K562 (cell line): Measurements from ENCODE around the gene GRIA4. TPM values are rescaled to one million over a fixed set of nuclear protein-coding genes. Genes with fewer than 3 reads are reported as not detected.

Experiments used
- ATAC-seq: fragments of 200-7000 bp; cut with Tn5 transposase; 3 replicates; pipeline ENCODE4 v1.9.1; 2020; ENCODE audit warnings: moderate library complexity
- BruUV-seq: library from RNA; stranded (reverse); fragments of 400-500 nt; replicated peaks from 2 replicates; lab custom pipeline; 2021; lab: Mats Ljungman, UMichigan
- CTCF ChIA-PET: fragments of 300-600 bp; formaldehyde crosslinking; extraction: SDS; loops from one replicate; lab custom pipeline; 2021; ENCODE audit warnings: low intra/inter-chr PET ratio; lab: Yijun Ruan, JAX
- POLR2A ChIA-PET: fragments of 300-600, 350-650 bp; sonication (Branson Sonifier 250); formaldehyde crosslinking; extraction: SDS; loops from one replicate; lab custom pipeline; 2021; ENCODE audit warnings: antibody characterized with exemption, inconsistent platforms; lab: Yijun Ruan, JAX
- DNase-seq, 4 experiments: peaks; one replicate each; pipeline versions ENCODE4 v3.0.0 to v3.0.0-alpha.2; 2011 to 2018; ENCODE audit warnings: low spot score in 3 of 4, mixed read lengths in 3 of 4; ENCODE audit errors: extremely low read depth in 1 of 4
- FAIRE-seq: peaks from 2 replicates; lab custom pipeline; 2011; peaks lifted over from hg19 to GRCh38; lab: Jason Lieb, UNC
- H2AFZ ChIP-seq: 2 replicates; pipeline ENCODE4 v1.6.0; 2011; ENCODE audit warnings: low read depth, low read length, control low read depth, inconsistent platforms
- H3K27ac ChIP-seq: fragments of 200-600 bp; 3 replicates; pipeline ENCODE4 v1.8.0; 2011; ENCODE audit warnings: low read depth, mild to moderate bottlenecking, control low read depth, inconsistent platforms, low read length, moderate library complexity, mixed read lengths; ENCODE audit errors: extremely low read depth
- H3K27me3 ChIP-seq, 2 experiments: fragments of 300-600 bp in 1 of 2; 2 replicates in 1 of 2; 3 replicates in 1 of 2; pipeline versions ENCODE4 v1.6.0 to v1.8.0; 2011; ENCODE audit warnings: inconsistent platforms in 2 of 2, low read length in 2 of 2, mild to moderate bottlenecking in 1 of 2, mixed read lengths in 1 of 2, moderate library complexity in 1 of 2; ENCODE audit not compliant: control insufficient read depth in 2 of 2, insufficient read depth in 2 of 2
- H3K36me3 ChIP-seq: fragments of 300-600 bp; 3 replicates; pipeline ENCODE4 v1.8.0; 2011; ENCODE audit warnings: mild to moderate bottlenecking, low read length, inconsistent platforms; ENCODE audit not compliant: control insufficient read depth, insufficient read depth
- H3K4me1 ChIP-seq, 2 experiments: fragments of 200-600 bp in 1 of 2; replicated peaks in 1 of 2; 2 replicates in 1 of 2; 3 replicates in 1 of 2; pipeline versions ENCODE4 v1.5.1 to v1.8.0; 2011; ENCODE audit warnings: inconsistent platforms in 2 of 2, low read length in 2 of 2, mild to moderate bottlenecking in 1 of 2, mixed read lengths in 1 of 2, moderate library complexity in 1 of 2; ENCODE audit not compliant: control insufficient read depth in 2 of 2, insufficient read depth in 2 of 2
- H3K4me2 ChIP-seq: 2 replicates; pipeline ENCODE4 v1.6.1; 2011; ENCODE audit warnings: low read length, control low read depth, inconsistent platforms, mixed read lengths; ENCODE audit not compliant: insufficient read depth
- H3K4me3 ChIP-seq: fragments of 200-600 bp; sonication (generic), shearing (Covaris generic); 2 replicates; pipeline ENCODE4 v1.5.1; 2016; ENCODE audit warnings: control low read depth, inconsistent platforms
- H3K79me2 ChIP-seq: fragments of 200-600 bp; 3 replicates; pipeline ENCODE4 v1.8.0; 2011; ENCODE audit warnings: low read length, inconsistent platforms; ENCODE audit not compliant: control insufficient read depth, insufficient read depth
- H3K9ac ChIP-seq, 2 experiments: 2 replicates each; pipeline versions ENCODE4 v1.6.0 to v1.6.1; 2011; ENCODE audit warnings: low read depth in 2 of 2, low read length in 2 of 2, control low read depth in 1 of 2, inconsistent platforms in 1 of 2, mild to moderate bottlenecking in 1 of 2, mixed read lengths in 1 of 2; ENCODE audit not compliant: insufficient read depth in 1 of 2
- H3K9me1 ChIP-seq: one replicate; pipeline ENCODE4 v1.6.0; 2011; ENCODE audit warnings: inconsistent platforms, mild to moderate bottlenecking, low read length, moderate library complexity; ENCODE audit not compliant: control insufficient read depth, insufficient read depth
- H3K9me3 ChIP-seq: replicated peaks from 2 replicates; pipeline ENCODE4 v1.5.1; 2011; ENCODE audit warnings: low read depth, low read length, inconsistent platforms; ENCODE audit not compliant: control insufficient read depth, insufficient read depth
- H4K20me1 ChIP-seq: replicated peaks from 2 replicates; pipeline ENCODE4 v1.6.1; 2011; ENCODE audit warnings: low read length, inconsistent platforms, mixed read lengths; ENCODE audit not compliant: control insufficient read depth, insufficient read depth
- ATF3 ChIP-seq, 2 experiments: fragments of 450-650 bp in 1 of 2; sonication (generic) in 1 of 2; formaldehyde crosslinking in 1 of 2; IDR thresholded peaks in 1 of 2; conservative IDR thresholded peaks in 1 of 2; 2 replicates each; pipeline versions ENCODE4 v1.6.1 to v1.8.1; 2016 to 2023; ENCODE audit warnings: mild to moderate bottlenecking in 2 of 2, moderate library complexity in 2 of 2, inconsistent platforms in 1 of 2, missing genetic modification reagents in 1 of 2
- CUX1 ChIP-seq: fragments of 200-800 bp; sonication (Bioruptor generic); IDR thresholded peaks from 2 replicates; pipeline ENCODE4 v1.6.1; 2016; ENCODE audit warnings: missing genetic modification characterization, missing compliant biosample characterization
- ETV1 ChIP-seq: fragments of 450-650 bp; conservative IDR thresholded peaks from 2 replicates; pipeline ENCODE4 v1.6.1; 2016; ENCODE audit warnings: missing genetic modification characterization, control low read depth, low read depth, missing compliant biosample characterization
- GTF2B ChIP-seq: IDR thresholded peaks from 2 replicates; pipeline ENCODE4 v1.6.1; 2011; ENCODE audit not compliant: insufficient read length; ENCODE audit errors: extremely low read depth
- HES1 ChIP-seq: fragments of 450-650 bp; IDR thresholded peaks from 2 replicates; pipeline ENCODE4 v1.6.1; 2016; ENCODE audit warnings: low read depth, mild to moderate bottlenecking, moderate library complexity
- MBD2 ChIP-seq: sonication (generic); IDR thresholded peaks from 2 replicates; pipeline ENCODE4 v1.6.1; 2016; ENCODE audit warnings: low read depth, borderline replicate concordance
- PHF8 ChIP-seq: fragments of 200-600 bp; sonication (generic); IDR thresholded peaks from 2 replicates; pipeline ENCODE4 v1.6.1; 2012; ENCODE audit warnings: mixed run types, mild to moderate bottlenecking, inconsistent platforms, low read length, moderate library complexity, borderline replicate concordance
- RCOR1 ChIP-seq, 2 experiments: IDR thresholded peaks; 2 replicates each; pipeline ENCODE4 v1.6.1; 2012; ENCODE audit warnings: low read depth in 2 of 2, low read length in 2 of 2, borderline replicate concordance in 1 of 2, improper control_type of control experiment in 1 of 2
- SIRT6 ChIP-seq: IDR thresholded peaks from one replicate; pipeline ENCODE4 v1.6.1; 2012; ENCODE audit warnings: low read depth, mild to moderate bottlenecking, control low read depth, inconsistent platforms, low read length, moderate library complexity
- TBL1XR1 ChIP-seq, 2 experiments: IDR thresholded peaks; 2 replicates each; pipeline ENCODE4 v1.6.1; 2012; ENCODE audit warnings: improper control_type of control experiment in 2 of 2, low read length in 2 of 2, mild to moderate bottlenecking in 1 of 2
- ZBTB9 ChIP-seq: fragments of 450-650 bp; formaldehyde crosslinking; IDR thresholded peaks from 2 replicates; pipeline ENCODE4 v1.4.0; 2020; ENCODE audit warnings: mild to moderate bottlenecking, moderate library complexity
- ZFP36 ChIP-seq: fragments of 150-350 bp; IDR thresholded peaks from 2 replicates; pipeline ENCODE4 v1.6.1; 2018; ENCODE audit warnings: low read length, low read depth; ENCODE audit not compliant: partially characterized antibody
- ZKSCAN1 ChIP-seq: fragments of 150-350 bp; IDR thresholded peaks from 2 replicates; pipeline ENCODE4 v1.6.1; 2016; ENCODE audit warnings: low read depth, low read length
- WGBS: fragments of 100-300 bp; shearing (Covaris generic); methylation state at CpG from one replicate; pipeline ENCODE4 v1.1.6; 2016; ENCODE audit warnings: low coverage, mixed read lengths; ENCODE audit not compliant: insufficient coverage; ENCODE audit errors: missing lambda C conversion rate; 5-methylcytosine and 5-hydroxymethylcytosine counted together
- in situ Hi-C: fragments of 300-500 bp; cut with MboI; formaldehyde crosslinking; loops from 4 replicates; pipeline ENCODE4 v1.15.0; 2018; ENCODE audit warnings: inconsistent platforms, mixed read lengths
- intact Hi-C: fragments of 100-400 bp; cut with micrococcal nuclease; formaldehyde crosslinking; loops from 2 replicates; pipeline ENCODE4 v1.14.2; 2022
- polyA plus RNA-seq, 8 experiments: library from polyadenylated mRNA; depleted of rRNA in 4 of 8; stranded (reverse) in 5 of 8; unstranded in 3 of 8; fragments of >200 nt; fragmentation: Nextera tagmentation in 2 of 8; fragmentation: Illumina TruSeq in 1 of 8; extraction: Ambion mirVana in 2 of 8; extraction: Trizol in 1 of 8; gene quantifications; 2 replicates each; pipeline versions ENCODE4 v1.2.1 to v1.2.3, GENCODE V29; 2011 to 2014; ENCODE audit warnings: inconsistent platforms in 1 of 8, missing spikeins in 1 of 8
- total RNA-seq, 7 experiments: library from RNA; depleted of rRNA in 6 of 7; stranded (reverse); fragments of >200 nt in 6 of 7; fragmentation: Illumina TruSeq in 2 of 7; extraction: Trizol in 2 of 7; gene quantifications; 2 replicates each; pipeline versions ENCODE4 v1.2.1 to v1.2.3, GENCODE V29; 2011 to 2021; ENCODE audit warnings: low replicate concordance in 1 of 7

Gene GRIA4
- total and polyA plus RNA-seq, 9 of the 15 experiments (the other 6 are each of a cell fraction or from before 2014, with no cell fraction given): not detected

- no peak for ATAC-seq
- BruUV-seq: no TSS peak
- intact Hi-C loops: no loop called here
- TF ChIP-seq MBD2: no peak
- no peak for TF ChIP-seq ZBTB9 (CRISPR knock-in tag)
- TF ChIP-seq PHF8: no peak
- no peak for TF ChIP-seq TBL1XR1 (IDR thresholded peaks at IDR 0.05; ENCODE audit: low read length in 2 of 2)
- TF ChIP-seq GTF2B: no peak
- TF ChIP-seq ATF3 (IDR thresholded peaks at IDR 0.05): no peak
- TF ChIP-seq ATF3 (CRISPR knock-in tag; conservative IDR thresholded peaks at IDR 0.05): no peak
- no peak for TF ChIP-seq ZFP36
- TF ChIP-seq HES1: no peak
- no peak for TF ChIP-seq ETV1 (tag)
- no peak for TF ChIP-seq ZKSCAN1
- no peak for TF ChIP-seq RCOR1 (IDR thresholded peaks at IDR 0.05; ENCODE audit: borderline replicate concordance in 1 of 2, low read depth in 2 of 2, low read length in 2 of 2)
- TF ChIP-seq SIRT6: no peak
- no peak for TF ChIP-seq CUX1 (CRISPR knock-in tag)
Observed at GRCh38 chr11:105821781-105822180, 211.9 kb downstream of the GRIA4 start.

More at GRCh38 chr11:105821781-105822180, 211.9 kb downstream of the GRIA4 start:
- H3K9me3 ChIP-seq: no peaks in the 10 kb centered on the region; the same call in 1 of the 2 replicates
- DNase-seq: no peak
- no peaks in the 10 kb centered on the region for H3K27me3 ChIP-seq
- H3K4me2 ChIP-seq: no peak overlapping the region
- no peaks in the 10 kb centered on the region for H3K9me1 ChIP-seq
- FAIRE-seq: no peak
- H3K79me2 ChIP-seq: no peaks in the 10 kb centered on the region
- in situ Hi-C loops: no loop called here
- no peak overlapping the region for H3K27ac ChIP-seq
- ChIA-PET POLR2A (no interaction called here), CTCF (no interaction called here)
- no peak overlapping the region for H3K4me3 ChIP-seq
- H2AFZ ChIP-seq: no peak overlapping the region
- WGBS: under 1% methylated on average over 8 of the region's 8 CpGs
- H3K9ac ChIP-seq: no peak overlapping the region
- H4K20me1 ChIP-seq: no peaks in the 10 kb centered on the region
- H3K4me1 ChIP-seq: no peaks in the 10 kb centered on the region
- no peaks in the 10 kb centered on the region for H3K36me3 ChIP-seq
